ENCODE data around the gene OR10K2.

DNA sequence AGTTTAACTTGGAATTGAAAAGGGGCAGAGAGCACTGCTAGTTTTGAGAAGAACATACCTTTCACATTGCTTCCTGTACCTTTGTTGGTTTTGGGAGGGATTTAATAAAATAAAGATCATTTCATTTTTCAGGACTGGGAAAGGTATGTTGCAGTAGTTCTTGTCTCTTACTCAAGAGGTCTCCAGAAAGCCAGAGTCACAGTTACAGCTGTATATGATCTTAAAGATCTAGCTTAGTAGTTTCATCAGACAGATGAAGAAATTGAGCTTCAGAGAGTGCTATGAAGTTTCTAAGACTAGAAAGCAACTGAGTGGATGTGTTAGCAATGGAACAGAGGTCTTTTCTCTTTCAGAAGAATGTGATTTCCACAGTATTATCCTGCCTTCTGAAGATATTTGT lies 1.0 kb downstream of the OR10K2 start:
- TF ChIP-seq DNMT1 (IDR thresholded peaks at IDR 0.05) (no peak), RCOR1 (IDR thresholded peaks at IDR 0.05; ENCODE audit: borderline replicate concordance in 1 of 2, low read depth in 2 of 2, low read length in 2 of 2) (no peak), CTCF (IDR thresholded peaks at IDR 0.05 in 2 of 3, conservative IDR thresholded peaks at IDR 0.05 in 1 of 3; ENCODE audit: insufficient read depth in 2 of 3, low read depth in 1 of 3, low read length in 3 of 3) (no peak), RREB1 (CRISPR knock-in tag; IDR thresholded peaks at IDR 0.05) (no peak), ZZZ3 (IDR thresholded peaks at IDR 0.05) (no peak), EP300 (IDR thresholded peaks at IDR 0.05; ENCODE audit: low read length) (no peak), TAF1 (IDR thresholded peaks at IDR 0.05; ENCODE audit: control insufficient read depth, extremely low read depth, insufficient read depth, low read length, severe bottlenecking) (no peak), ATF2 (CRISPR knock-in tag; IDR thresholded peaks at IDR 0.05) (no peak), ZNF707 (CRISPR knock-in tag; conservative IDR thresholded peaks at IDR 0.05) (no peak), SETDB1 (IDR thresholded peaks at IDR 0.05; ENCODE audit: low read length) (no peak), GATAD2A (IDR thresholded peaks at IDR 0.05) (no peak)
- TF ChIP-seq, protein P1, sequence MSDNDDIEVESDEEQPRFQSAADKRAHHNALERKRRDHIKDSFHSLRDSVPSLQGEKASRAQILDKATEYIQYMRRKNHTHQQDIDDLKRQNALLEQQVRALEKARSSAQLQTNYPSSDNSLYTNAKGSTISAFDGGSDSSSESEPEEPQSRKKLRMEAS (CRISPR knock-in tag; IDR thresholded peaks at IDR 0.05): no peak
